ENCODE data around the gene PAX2. TPM values are rescaled to one million over a fixed set of nuclear protein-coding genes. Genes with fewer than 3 reads are reported as not detected.

Gene PAX2
- total and polyA plus RNA-seq, 4 donors: not detected

GRCh38 chr10:100730725-100731406 is 14.5 kb upstream of the PAX2 start:
- H3K36me3 ChIP-seq (ENCODE audit: control insufficient read depth in 1 of 2, insufficient read depth in 2 of 2, low read length in 1 of 2): no peaks in the 10 kb centered on the region
- peak in 1 of 2 donors; percentile 73 for DNase-seq
- H3K27ac ChIP-seq (ENCODE audit: low read depth in 1 of 2, low read length in 2 of 2): no peak overlapping the region
- H3K4me1 ChIP-seq (ENCODE audit: control insufficient read depth in 1 of 2, insufficient read depth in 2 of 2, low read length in 2 of 2): no peaks in the 10 kb centered on the region
- intact Hi-C loops (cut with DNase I): no loop called here
- peak overlapping the region in 1 of 2 donors; percentile 15 for H3K4me3 ChIP-seq (ENCODE audit: low read length in 2 of 2)
- H3K9me3 ChIP-seq (ENCODE audit: control insufficient read depth, low read length): no peaks in the 10 kb centered on the region
- 5 to 7% methylated on average over 47 to 49 of the region's 49 CpGs for WGBS, 2 donors
- no peak for ATAC-seq (ENCODE audit: low FRiP score)
- peaks cover 0 to 3% of the 10 kb centered on the region in 2 donors for H3K27me3 ChIP-seq (ENCODE audit: control insufficient read depth in 1 of 2, insufficient read depth in 2 of 2, low read length in 1 of 2)

DNA sequence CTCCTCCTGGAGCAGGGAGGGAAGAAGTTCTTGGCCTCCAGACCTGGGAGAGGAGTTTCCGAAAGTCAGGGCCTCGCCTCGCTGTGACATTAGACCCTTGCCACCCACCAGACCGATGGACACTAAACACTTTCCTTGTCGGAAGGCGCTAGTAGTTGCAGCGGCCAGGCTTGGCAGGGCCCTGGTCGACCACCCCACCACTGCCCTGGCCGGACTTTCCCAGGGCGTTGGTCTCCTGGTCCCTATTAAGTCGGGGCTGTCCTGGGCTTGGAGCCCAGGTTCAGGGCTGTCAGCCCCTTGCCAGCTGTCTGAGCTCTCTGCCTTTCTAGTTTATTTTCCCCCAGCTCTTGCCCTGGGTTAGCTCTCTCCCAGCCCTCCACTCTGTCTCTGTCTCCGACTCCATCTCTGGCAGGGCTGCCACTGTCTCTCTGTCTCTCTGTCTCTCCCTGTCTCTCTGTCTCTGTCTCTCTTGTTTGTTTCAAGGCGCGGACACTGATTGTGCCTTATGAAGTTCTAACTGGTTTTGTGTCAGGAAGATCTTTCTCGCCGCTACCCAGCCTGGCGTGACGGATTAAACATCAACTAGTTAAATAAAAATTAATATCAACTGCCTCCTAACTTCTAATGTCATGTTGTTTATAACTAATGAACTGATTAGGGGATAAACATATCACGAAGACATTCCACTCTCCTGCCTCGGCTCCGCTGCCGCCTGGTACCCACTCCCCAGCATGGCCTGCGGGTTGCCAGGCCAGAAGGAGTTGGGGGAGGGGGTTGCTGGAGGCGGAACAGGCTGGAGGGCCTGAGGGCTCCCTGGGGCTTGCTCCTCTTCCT is 13.8 kb upstream of the PAX2 start:
- intact Hi-C loops (cut with DNase I): no loop called here
- WGBS, 2 donors: 79 to 81% methylated on average over 24 of the region's 24 CpGs
- H3K4me3 ChIP-seq (ENCODE audit: low read length in 2 of 2): no peak overlapping the region

GRCh38 chr10:100732241-100732596 is 13.2 kb upstream of the PAX2 start:
- H3K4me1 ChIP-seq (ENCODE audit: control insufficient read depth in 1 of 2, insufficient read depth in 2 of 2, low read length in 2 of 2): no peaks in the 10 kb centered on the region
- intact Hi-C loops (cut with DNase I): no loop called here
- ATAC-seq (ENCODE audit: low FRiP score) (no peak), DNase-seq (no peak)
- no peaks in the 10 kb centered on the region for H3K36me3 ChIP-seq (ENCODE audit: control insufficient read depth in 1 of 2, insufficient read depth in 2 of 2, low read length in 1 of 2)
- H3K27ac ChIP-seq (ENCODE audit: low read depth in 1 of 2, low read length in 2 of 2): no peak overlapping the region
- H3K27me3 ChIP-seq (ENCODE audit: control insufficient read depth in 1 of 2, insufficient read depth in 2 of 2, low read length in 1 of 2): no peaks in the 10 kb centered on the region
- WGBS, 2 donors: 91 to 93% methylated on average over 2 of the region's 2 CpGs
- H3K9me3 ChIP-seq (ENCODE audit: control insufficient read depth, low read length): no peaks in the 10 kb centered on the region
- H3K4me3 ChIP-seq (ENCODE audit: low read length in 2 of 2): no peak overlapping the region

More for the DNA sequence above, 13.8 kb upstream of the PAX2 start:
- H3K36me3 ChIP-seq (ENCODE audit: control insufficient read depth in 1 of 2, insufficient read depth in 2 of 2, low read length in 1 of 2): no peaks in the 10 kb centered on the region
- ATAC-seq (ENCODE audit: low FRiP score) (no peak), DNase-seq (peak in 1 of 2 donors; percentile 63)
- H3K27ac ChIP-seq (ENCODE audit: low read depth in 1 of 2, low read length in 2 of 2): no peak overlapping the region
- no peaks in the 10 kb centered on the region for H3K27me3 ChIP-seq (ENCODE audit: control insufficient read depth in 1 of 2, insufficient read depth in 2 of 2, low read length in 1 of 2)
- H3K4me1 ChIP-seq (ENCODE audit: control insufficient read depth in 1 of 2, insufficient read depth in 2 of 2, low read length in 2 of 2): no peaks in the 10 kb centered on the region
- H3K9me3 ChIP-seq (ENCODE audit: control insufficient read depth, low read length): no peaks in the 10 kb centered on the region

DNA sequence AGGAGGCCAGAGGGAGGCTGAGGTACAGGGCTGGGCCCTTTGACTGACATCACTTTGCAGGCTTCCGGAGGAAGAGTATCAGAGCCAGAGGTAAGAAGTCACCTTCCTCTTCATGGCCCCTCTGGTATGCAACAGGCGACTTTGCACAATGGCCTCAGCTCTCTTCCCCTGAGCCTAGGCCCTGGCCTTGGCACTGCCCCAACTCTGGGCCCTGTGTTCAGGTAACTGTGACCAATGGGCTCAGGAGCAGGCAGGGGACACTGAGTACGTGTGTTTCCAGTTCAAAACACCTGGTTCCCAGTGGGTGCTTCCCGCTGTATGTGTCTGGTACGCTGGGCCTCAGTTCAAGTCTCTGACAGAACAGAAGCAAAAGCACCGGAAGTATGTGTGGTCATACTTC is 12.1 kb upstream of the PAX2 start:
- Histone ChIP-seq H3K27me3 (ENCODE audit: control insufficient read depth in 1 of 2, insufficient read depth in 2 of 2, low read length in 1 of 2) (no peaks in the 10 kb centered on the region), H3K4me1 (ENCODE audit: control insufficient read depth in 1 of 2, insufficient read depth in 2 of 2, low read length in 2 of 2) (no peaks in the 10 kb centered on the region), H3K4me3 (ENCODE audit: low read length in 2 of 2) (no peak overlapping the region), H3K36me3 (ENCODE audit: control insufficient read depth in 1 of 2, insufficient read depth in 2 of 2, low read length in 1 of 2) (no peaks in the 10 kb centered on the region), H3K27ac (ENCODE audit: low read depth in 1 of 2, low read length in 2 of 2) (no peak overlapping the region), H3K9me3 (ENCODE audit: control insufficient read depth, low read length) (no peaks in the 10 kb centered on the region)
- no peak for ATAC-seq (ENCODE audit: low FRiP score)
- intact Hi-C loops (cut with DNase I): no loop called here
- WGBS, 2 donors: 80 to 84% methylated on average over 6 of the region's 6 CpGs
- no peak for DNase-seq

DNA sequence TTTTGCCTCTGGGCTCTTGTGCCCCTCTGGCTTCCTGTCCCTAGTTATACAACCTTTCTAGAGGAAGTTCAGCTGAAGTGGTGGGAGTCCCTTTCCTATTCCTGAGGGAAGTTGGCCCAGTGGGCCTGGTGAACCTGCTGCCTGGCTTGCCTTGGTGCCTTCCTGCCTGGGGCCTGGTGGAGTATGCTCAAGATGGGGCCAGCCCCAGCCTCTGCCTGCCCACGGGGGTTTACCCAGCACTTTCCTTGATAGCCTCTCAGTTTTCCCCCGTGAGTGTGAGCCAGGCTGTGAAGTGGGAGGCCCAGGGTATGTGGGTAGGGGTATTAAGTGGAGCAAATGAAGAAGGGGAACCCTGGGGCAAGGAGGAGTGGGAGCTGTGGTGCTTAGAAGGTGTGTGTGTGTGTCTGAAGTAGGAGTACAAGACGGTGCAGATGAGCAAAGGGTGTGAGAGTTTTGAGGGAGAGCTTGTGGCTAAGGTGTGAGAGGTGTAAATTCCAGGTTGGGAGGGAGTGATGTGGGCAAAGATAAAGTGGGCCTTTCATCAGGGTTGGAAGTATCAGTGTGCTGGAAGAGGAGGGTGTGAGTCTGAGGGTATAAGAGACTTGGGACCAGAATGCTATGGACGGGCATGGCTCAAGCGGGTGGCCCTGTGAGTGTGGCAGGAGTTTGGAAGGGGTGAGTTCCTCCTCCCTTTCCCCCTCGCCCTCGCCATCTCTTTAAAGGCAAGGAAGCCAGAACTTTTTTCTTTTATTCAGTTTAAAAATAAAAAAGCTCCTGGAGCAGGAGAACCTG is 10.9 kb upstream of the PAX2 start:
- Histone ChIP-seq H3K4me1 (ENCODE audit: control insufficient read depth in 1 of 2, insufficient read depth in 2 of 2, low read length in 2 of 2) (no peaks in the 10 kb centered on the region), H3K27ac (ENCODE audit: low read depth in 1 of 2, low read length in 2 of 2) (no peak overlapping the region), H3K36me3 (ENCODE audit: control insufficient read depth in 1 of 2, insufficient read depth in 2 of 2, low read length in 1 of 2) (no peaks in the 10 kb centered on the region), H3K4me3 (ENCODE audit: low read length in 2 of 2) (no peak overlapping the region), H3K27me3 (ENCODE audit: control insufficient read depth in 1 of 2, insufficient read depth in 2 of 2, low read length in 1 of 2) (no peaks in the 10 kb centered on the region), H3K9me3 (ENCODE audit: control insufficient read depth, low read length) (no peaks in the 10 kb centered on the region)
- intact Hi-C loops (cut with DNase I): no loop called here
- DNase-seq (no peak), ATAC-seq (ENCODE audit: low FRiP score) (no peak)
- WGBS, 2 donors: 88 to 92% methylated on average over 7 of the region's 7 CpGs

DNA sequence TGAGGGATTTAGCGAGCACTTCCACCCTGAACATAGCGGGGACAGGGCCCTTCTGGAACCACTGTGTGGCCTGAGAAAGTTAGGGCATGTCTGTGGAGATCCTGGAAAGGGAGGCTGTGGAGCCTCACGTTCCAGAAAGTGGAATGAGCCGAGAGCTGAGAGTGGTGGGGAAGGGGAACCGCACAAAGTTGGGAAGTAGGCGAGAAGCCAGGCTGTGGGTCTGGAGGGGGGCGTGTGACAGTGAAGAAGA is 10.4 kb upstream of the PAX2 start:
- Histone ChIP-seq H3K27me3 (ENCODE audit: control insufficient read depth in 1 of 2, insufficient read depth in 2 of 2, low read length in 1 of 2) (no peaks in the 10 kb centered on the region), H3K27ac (ENCODE audit: low read depth in 1 of 2, low read length in 2 of 2) (no peak overlapping the region)
- WGBS, 2 donors: 51 to 52% methylated on average over 6 to 7 of the region's 7 CpGs

GRCh38 chr10:100735337-100736143 is 9.8 kb upstream of the PAX2 start:
- 10 to 13% methylated on average over 47 to 73 of the region's 73 CpGs for WGBS, 2 donors
- no peaks in the 10 kb centered on the region for H3K27me3 ChIP-seq (ENCODE audit: control insufficient read depth in 1 of 2, insufficient read depth in 2 of 2, low read length in 1 of 2)
- no peaks in the 10 kb centered on the region for H3K9me3 ChIP-seq (ENCODE audit: control insufficient read depth, low read length)
- no peaks in the 10 kb centered on the region for H3K36me3 ChIP-seq (ENCODE audit: control insufficient read depth in 1 of 2, insufficient read depth in 2 of 2, low read length in 1 of 2)
- ATAC-seq (ENCODE audit: low FRiP score) (no peak), DNase-seq (no peak)
- no peak overlapping the region for H3K4me3 ChIP-seq (ENCODE audit: low read length in 2 of 2)
- no peak overlapping the region for H3K27ac ChIP-seq (ENCODE audit: low read depth in 1 of 2, low read length in 2 of 2)
- intact Hi-C loops (cut with DNase I): no loop called here
- no peaks in the 10 kb centered on the region for H3K4me1 ChIP-seq (ENCODE audit: control insufficient read depth in 1 of 2, insufficient read depth in 2 of 2, low read length in 2 of 2)

More for the DNA sequence above, 10.4 kb upstream of the PAX2 start:
- Histone ChIP-seq H3K4me3 (ENCODE audit: low read length in 2 of 2) (no peak overlapping the region), H3K36me3 (ENCODE audit: control insufficient read depth in 1 of 2, insufficient read depth in 2 of 2, low read length in 1 of 2) (no peaks in the 10 kb centered on the region), H3K9me3 (ENCODE audit: control insufficient read depth, low read length) (no peaks in the 10 kb centered on the region), H3K4me1 (ENCODE audit: control insufficient read depth in 1 of 2, insufficient read depth in 2 of 2, low read length in 2 of 2) (no peaks in the 10 kb centered on the region)
- intact Hi-C loops (cut with DNase I): no loop called here
- ATAC-seq (ENCODE audit: low FRiP score): no peak
- no peak for DNase-seq

DNA sequence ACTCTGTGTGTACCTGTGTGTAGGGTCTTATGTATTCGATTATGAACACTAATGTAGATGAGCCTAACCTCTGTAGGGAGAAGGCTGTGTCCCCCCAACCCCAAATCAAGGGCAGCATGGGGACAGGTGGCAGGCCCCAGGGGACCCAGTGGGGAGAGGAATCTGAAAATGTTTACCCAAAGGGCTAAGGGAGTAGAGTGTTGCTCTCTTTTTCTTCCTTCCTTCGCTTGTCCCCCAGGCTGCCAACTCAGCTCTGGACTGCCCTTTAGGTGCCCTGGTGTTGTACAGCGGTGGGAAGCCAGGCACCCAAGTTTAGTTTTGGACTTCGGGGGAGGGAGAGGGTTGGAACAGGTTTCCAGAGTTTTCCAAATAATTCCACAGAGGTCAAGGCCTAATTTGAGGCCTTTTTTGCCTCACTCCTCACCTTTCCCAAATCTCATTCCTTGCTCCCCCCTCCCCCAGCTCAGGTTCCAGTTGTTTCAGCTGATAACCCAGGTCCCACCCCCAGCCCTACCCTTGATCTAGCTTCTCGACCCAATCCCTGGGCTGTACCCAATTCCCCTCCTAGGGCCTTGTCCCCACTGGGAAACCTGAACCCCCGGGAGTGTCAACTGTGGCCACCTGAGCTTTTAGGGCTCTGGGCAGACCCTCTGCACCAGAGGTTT is 9.1 kb upstream of the PAX2 start:
- Histone ChIP-seq H3K36me3 (ENCODE audit: control insufficient read depth in 1 of 2, insufficient read depth in 2 of 2, low read length in 1 of 2) (no peaks in the 10 kb centered on the region), H3K9me3 (ENCODE audit: control insufficient read depth, low read length) (no peaks in the 10 kb centered on the region), H3K27me3 (ENCODE audit: control insufficient read depth in 1 of 2, insufficient read depth in 2 of 2, low read length in 1 of 2) (no peaks in the 10 kb centered on the region), H3K4me1 (ENCODE audit: control insufficient read depth in 1 of 2, insufficient read depth in 2 of 2, low read length in 2 of 2) (no peaks in the 10 kb centered on the region), H3K4me3 (ENCODE audit: low read length in 2 of 2) (no peak overlapping the region), H3K27ac (ENCODE audit: low read depth in 1 of 2, low read length in 2 of 2) (no peak overlapping the region)
- ATAC-seq (ENCODE audit: low FRiP score) (no peak), DNase-seq (no peak)
- WGBS, 2 donors: 82 to 86% methylated on average over 6 of the region's 6 CpGs
- intact Hi-C loops (cut with DNase I): no loop called here
